PC-9 (cell line): ENCODE results near the gene SH2D1B. TPM values are rescaled to one million over a fixed set of nuclear protein-coding genes. Genes with fewer than 3 reads are reported as not detected.
"Not testable (repeated sequence)": the region's sequence is repeated elsewhere in the genome, so short reads cannot be mapped to it uniquely, and the experiment has no call there.

Source experiments
- BruUV-seq: library from RNA; stranded (reverse); fragments of 400-500 nt; replicated peaks from 2 replicates; lab custom pipeline; 2021; lab: Mats Ljungman, UMichigan
- CTCF ChIA-PET: fragments of 300-600 bp; sonication (Branson Sonifier 250); formaldehyde crosslinking; loops from one replicate; lab custom pipeline; 2022; ENCODE audit warnings: antibody characterized with exemption; lab: Charles Lee
- POLR2A ChIA-PET: fragments of 300-600 bp; sonication (Branson Sonifier 250); formaldehyde crosslinking; loops from one replicate; lab custom pipeline; 2022; ENCODE audit warnings: antibody characterized with exemption; ENCODE audit not compliant: unreplicated experiment; lab: Charles Lee
- DNase-seq, 2 experiments: peaks; one replicate each; pipeline versions ENCODE4 v3.0.0 to v3.0.0-alpha.2; 2015 to 2022; ENCODE audit warnings: mixed read lengths in 1 of 2
- H2AFZ ChIP-seq: fragments of 200-600 bp; sonication (generic); 2 replicates; pipeline ENCODE4 v1.8.1; 2017; ENCODE audit warnings: antibody characterized with exemption
- H3F3A ChIP-seq: fragments of 200-600 bp; sonication (generic); 2 replicates; pipeline ENCODE4 v1.8.1; 2017; ENCODE audit warnings: antibody characterized with exemption, mild to moderate bottlenecking, low read depth; ENCODE audit not compliant: insufficient read depth
- H3K27ac ChIP-seq: fragments of 200-600 bp; sonication (generic); 2 replicates; pipeline ENCODE4 v1.6.1; 2016; ENCODE audit warnings: mixed run types
- H3K27me3 ChIP-seq: fragments of 200-600 bp; sonication (generic); 2 replicates; pipeline ENCODE4 v1.6.1; 2016; ENCODE audit warnings: low read depth, mixed run types; ENCODE audit not compliant: insufficient read depth
- H3K36me3 ChIP-seq: fragments of 200-600 bp; sonication (generic); 2 replicates; pipeline ENCODE4 v1.6.1; 2016; ENCODE audit warnings: low read depth, mixed run types
- H3K4me1 ChIP-seq: fragments of 200-600 bp; sonication (generic); replicated peaks from 2 replicates; pipeline ENCODE4 v1.6.1; 2016; ENCODE audit warnings: mixed run types; ENCODE audit not compliant: insufficient read depth
- H3K4me2 ChIP-seq: fragments of 200-600 bp; sonication (generic); 2 replicates; pipeline ENCODE4 v1.6.1; 2017; ENCODE audit warnings: mixed run types
- H3K4me3 ChIP-seq: fragments of 200-600 bp; sonication (generic); 2 replicates; pipeline ENCODE4 v1.6.1; 2016; ENCODE audit warnings: mixed run types
- H3K79me2 ChIP-seq: fragments of 200-600 bp; sonication (generic); 2 replicates; pipeline ENCODE4 v1.6.1; 2017; ENCODE audit warnings: low read depth, mixed run types
- H3K9me2 ChIP-seq: fragments of 200-600 bp; sonication (generic); 2 replicates; pipeline ENCODE4 v1.8.1; 2017; ENCODE audit warnings: mild to moderate bottlenecking; ENCODE audit not compliant: insufficient read depth
- H3K9me3 ChIP-seq: fragments of 200-600 bp; sonication (generic); 2 replicates; pipeline ENCODE4 v1.8.1; 2016; ENCODE audit warnings: low read depth; ENCODE audit not compliant: insufficient read depth
- H4K20me1 ChIP-seq: fragments of 200-600 bp; sonication (generic); 2 replicates; pipeline ENCODE4 v1.8.1; 2017; ENCODE audit not compliant: insufficient read depth
- EZH2 ChIP-seq: fragments of 200-600 bp; sonication (generic); IDR thresholded peaks from 2 replicates; pipeline ENCODE4 v1.8.0; 2017; ENCODE audit warnings: antibody characterized with exemption, low read depth
- intact Hi-C: fragments of 100-400 bp; cut with micrococcal nuclease; formaldehyde crosslinking; loops from one replicate; pipeline ENCODE4 v1.10.0; 2022; ENCODE audit not compliant: unreplicated experiment
- total RNA-seq: library from RNA; stranded (reverse); gene quantifications from 2 replicates; pipeline ENCODE4 v1.2.3, GENCODE V29; 2021
- TF ChIP-seq, protein P1 (sequence below): fragments of 200-600 bp; sonication (generic); conservative IDR thresholded peaks from 2 replicates; pipeline ENCODE4 v1.6.1; 2017; ENCODE audit warnings: mixed run types, antibody characterized with exemption, mild to moderate bottlenecking, moderate library complexity

Gene SH2D1B
- total RNA-seq, 1 experiment from 2014 or later, result not detected

- no peaks in the 10 kb centered on the region for H3K27me3 ChIP-seq
- ChIA-PET POLR2A (no interaction called here), CTCF (no interaction called here)
- DNase-seq, result no peak
- intact Hi-C loops, result no loop called here
- no peak overlapping the region for H2AFZ ChIP-seq
- no peak for TF ChIP-seq EZH2
- TF ChIP-seq, protein P1, sequence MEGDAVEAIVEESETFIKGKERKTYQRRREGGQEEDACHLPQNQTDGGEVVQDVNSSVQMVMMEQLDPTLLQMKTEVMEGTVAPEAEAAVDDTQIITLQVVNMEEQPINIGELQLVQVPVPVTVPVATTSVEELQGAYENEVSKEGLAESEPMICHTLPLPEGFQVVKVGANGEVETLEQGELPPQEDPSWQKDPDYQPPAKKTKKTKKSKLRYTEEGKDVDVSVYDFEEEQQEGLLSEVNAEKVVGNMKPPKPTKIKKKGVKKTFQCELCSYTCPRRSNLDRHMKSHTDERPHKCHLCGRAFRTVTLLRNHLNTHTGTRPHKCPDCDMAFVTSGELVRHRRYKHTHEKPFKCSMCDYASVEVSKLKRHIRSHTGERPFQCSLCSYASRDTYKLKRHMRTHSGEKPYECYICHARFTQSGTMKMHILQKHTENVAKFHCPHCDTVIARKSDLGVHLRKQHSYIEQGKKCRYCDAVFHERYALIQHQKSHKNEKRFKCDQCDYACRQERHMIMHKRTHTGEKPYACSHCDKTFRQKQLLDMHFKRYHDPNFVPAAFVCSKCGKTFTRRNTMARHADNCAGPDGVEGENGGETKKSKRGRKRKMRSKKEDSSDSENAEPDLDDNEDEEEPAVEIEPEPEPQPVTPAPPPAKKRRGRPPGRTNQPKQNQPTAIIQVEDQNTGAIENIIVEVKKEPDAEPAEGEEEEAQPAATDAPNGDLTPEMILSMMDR, result no peak
- H3K9me2 ChIP-seq, result no peaks in the 10 kb centered on the region
- no peak overlapping the region for H3K4me2 ChIP-seq
- H3K27ac ChIP-seq, result no peak overlapping the region
- no TSS peak for BruUV-seq
- no peaks in the 10 kb centered on the region for H4K20me1 ChIP-seq
- H3K4me3 ChIP-seq, result no peak overlapping the region
- peaks cover 11% of the 10 kb centered on the region for H3K36me3 ChIP-seq
- H3K9me3 ChIP-seq, result no peaks in the 10 kb centered on the region
- H3K79me2 ChIP-seq, result no peaks in the 10 kb centered on the region
- peaks cover 17% of the 10 kb centered on the region for H3F3A ChIP-seq
- peaks cover 24% of the 10 kb centered on the region for H3K4me1 ChIP-seq
Measured at GRCh38 chr1:162353702-162354101, 58.2 kb downstream of the SH2D1B start.

GRCh38 chr1:162353078-162353477 lies 58.9 kb downstream of the SH2D1B start:
- ChIA-PET POLR2A (no interaction called here), CTCF (no interaction called here)
- Histone ChIP-seq H3K27me3 (no peaks in the 10 kb centered on the region), H3F3A (peaks cover 21% of the 10 kb centered on the region), H3K79me2 (no peaks in the 10 kb centered on the region), H3K9me2 (no peaks in the 10 kb centered on the region), H3K27ac (no peak overlapping the region), H3K9me3 (no peaks in the 10 kb centered on the region), H4K20me1 (no peaks in the 10 kb centered on the region), H2AFZ (no peak overlapping the region), H3K4me1 (peaks cover 30% of the 10 kb centered on the region), H3K36me3 (peaks cover 10% of the 10 kb centered on the region), H3K4me3 (no peak overlapping the region), H3K4me2 (no peak overlapping the region)
- intact Hi-C loops, result no loop called here
- DNase-seq, result no peak
- TF ChIP-seq, protein P1, result no peak
- TF ChIP-seq EZH2, result no peak
- no TSS peak for BruUV-seq

DNA sequence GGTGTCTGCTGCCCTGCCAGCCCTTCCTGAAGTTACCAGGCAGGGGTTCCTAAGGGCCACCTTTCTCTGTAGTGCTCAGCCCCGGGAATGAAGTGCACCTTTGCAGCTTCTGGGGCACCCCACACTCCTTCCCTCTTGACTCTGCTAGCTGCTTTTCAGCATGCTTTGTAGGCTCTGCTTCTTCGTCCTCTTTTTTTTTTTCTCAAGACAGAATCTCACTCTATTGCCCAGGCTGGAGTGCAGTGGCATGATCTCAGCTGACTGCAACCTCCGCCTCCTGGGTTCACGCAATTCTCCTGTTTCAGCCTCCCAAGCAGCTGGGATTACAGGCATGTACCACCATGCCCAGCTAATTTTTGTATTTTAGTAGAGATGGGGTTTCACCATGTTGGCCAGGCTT lies 60.1 kb downstream of the SH2D1B start:
- CTCF ChIA-PET, H3K79me2 ChIP-seq, H3K27me3 ChIP-seq, H3K9me2 ChIP-seq, H3K4me2 ChIP-seq, POLR2A ChIA-PET, intact Hi-C loops, H3K9me3 ChIP-seq, BruUV-seq, DNase-seq, H3K36me3 ChIP-seq, H3K27ac ChIP-seq, H4K20me1 ChIP-seq, H3K4me3 ChIP-seq, H2AFZ ChIP-seq: not testable (repeated sequence)
- Histone ChIP-seq H3K4me1 (peaks cover 42% of the 10 kb centered on the region), H3F3A (peaks cover 30% of the 10 kb centered on the region)

- DNase-seq, result no peak
- peaks cover 48% of the 10 kb centered on the region for H3K4me1 ChIP-seq
- peaks cover 35% of the 10 kb centered on the region for H3F3A ChIP-seq
- TF ChIP-seq, protein P1, result no peak
- TF ChIP-seq EZH2, result no peak
- POLR2A ChIA-PET, result interaction anchor here (0.6 kb wide), 1 partner anchor 135 kb away, joined by 3 read pairs; no protein-coding TSS in a partner anchor
- no peaks in the 10 kb centered on the region for H3K9me2 ChIP-seq
- no peak overlapping the region for H3K4me3 ChIP-seq
- H3K36me3 ChIP-seq, result peaks cover 13% of the 10 kb centered on the region
- H3K4me2 ChIP-seq, result no peak overlapping the region
- H4K20me1 ChIP-seq, result no peaks in the 10 kb centered on the region
- H3K79me2 ChIP-seq, result no peaks in the 10 kb centered on the region
- H3K27me3 ChIP-seq, result no peaks in the 10 kb centered on the region
- H3K27ac ChIP-seq, result no peak overlapping the region
- CTCF ChIA-PET, result interaction anchor here (0.5 kb wide), 1 partner anchor 327 kb away, joined by 3 read pairs; no protein-coding TSS in a partner anchor
- intact Hi-C loops, result no loop called here
- BruUV-seq, result no TSS peak
- no peak overlapping the region for H2AFZ ChIP-seq
- no peaks in the 10 kb centered on the region for H3K9me3 ChIP-seq
Measured at GRCh38 chr1:162351246-162351842, 60.6 kb downstream of the SH2D1B start.
